Amniotic epithelial cell (primary cell): ENCODE results near the gene SSTR5.
"Not testable (repeated sequence)": the region's sequence is repeated elsewhere in the genome, so short reads cannot be mapped to it uniquely, and the experiment has no call there.

Experiments used
- DNase-seq: peaks from one replicate; pipeline ENCODE4 v3.0.0-alpha.2; 2010; ENCODE audit warnings: low read depth

Gene SSTR5

DNA sequence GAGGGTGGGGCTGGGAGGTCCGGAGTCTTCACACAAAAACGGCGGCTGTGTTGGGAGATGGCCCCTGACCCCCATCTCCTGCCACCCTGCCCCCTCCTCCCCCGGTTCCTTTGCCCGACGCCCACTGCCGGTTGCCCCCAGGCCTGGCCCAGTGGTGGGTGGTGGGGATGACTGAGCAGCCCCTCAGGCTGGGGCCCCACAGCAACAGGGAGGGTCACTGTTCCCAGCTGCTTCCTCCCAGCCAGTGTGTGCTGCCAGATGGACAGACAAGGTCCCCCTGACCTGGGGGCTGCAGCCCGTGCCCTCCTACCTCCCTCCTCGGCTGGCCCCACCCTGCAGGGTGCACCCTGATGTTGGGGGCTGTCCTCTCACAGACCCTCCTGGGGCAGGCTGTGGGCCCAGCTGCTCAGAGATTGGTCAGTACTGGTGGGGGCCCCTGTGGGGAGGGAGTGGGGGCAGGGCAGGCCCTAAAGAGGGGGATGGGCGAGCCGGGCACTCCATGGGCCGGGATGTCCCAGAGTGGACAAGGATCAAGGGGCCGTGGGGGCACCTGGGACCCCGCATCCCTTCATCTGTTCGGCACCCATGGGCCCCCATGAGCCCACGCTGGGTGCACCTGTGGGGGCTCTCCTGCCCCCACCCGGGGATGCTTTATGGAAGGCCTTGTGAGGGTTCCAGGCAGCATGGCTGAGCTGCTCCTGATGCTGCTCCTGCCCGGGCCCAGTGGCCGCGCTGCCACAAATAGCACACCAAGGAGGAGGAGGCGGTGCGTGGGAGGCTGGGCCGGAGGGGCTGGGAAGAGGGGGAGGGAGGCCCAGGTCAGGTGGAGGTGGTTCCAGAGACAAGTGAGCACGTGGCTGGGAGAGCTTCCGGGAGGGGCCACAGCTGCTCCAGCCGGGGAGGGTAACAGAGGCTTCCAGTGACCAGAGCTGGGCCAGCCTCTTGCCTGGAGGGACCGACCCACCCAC is 18.4 kb downstream of the SSTR5 start:
- no peak for DNase-seq

DNA sequence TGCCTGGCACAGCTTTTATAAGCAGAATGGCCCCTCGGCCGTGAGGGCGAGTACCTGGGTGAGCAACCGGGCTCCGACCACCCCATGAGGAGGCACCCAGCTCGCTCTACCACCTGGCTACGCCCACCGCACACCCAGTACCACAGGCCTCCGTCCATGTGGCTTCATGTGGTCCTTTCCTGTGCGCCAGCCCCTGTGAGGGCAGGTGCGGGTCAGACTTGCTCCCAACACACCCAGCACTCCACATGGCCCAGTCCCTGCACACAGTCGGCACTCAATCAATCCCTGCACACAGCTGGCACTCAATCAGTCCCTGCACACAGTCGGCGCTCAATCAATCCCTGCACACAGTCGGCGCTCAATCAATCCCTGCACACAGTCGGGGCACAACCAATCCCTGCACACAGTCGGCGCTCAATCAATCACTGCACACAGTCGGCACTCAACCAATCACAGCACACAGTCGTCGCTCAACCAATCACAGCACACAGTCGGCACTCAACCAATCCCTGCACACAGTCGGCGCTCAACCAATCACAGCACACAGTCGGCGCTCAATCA is 19.5 kb downstream of the SSTR5 start:
- DNase-seq = no peak

DNA sequence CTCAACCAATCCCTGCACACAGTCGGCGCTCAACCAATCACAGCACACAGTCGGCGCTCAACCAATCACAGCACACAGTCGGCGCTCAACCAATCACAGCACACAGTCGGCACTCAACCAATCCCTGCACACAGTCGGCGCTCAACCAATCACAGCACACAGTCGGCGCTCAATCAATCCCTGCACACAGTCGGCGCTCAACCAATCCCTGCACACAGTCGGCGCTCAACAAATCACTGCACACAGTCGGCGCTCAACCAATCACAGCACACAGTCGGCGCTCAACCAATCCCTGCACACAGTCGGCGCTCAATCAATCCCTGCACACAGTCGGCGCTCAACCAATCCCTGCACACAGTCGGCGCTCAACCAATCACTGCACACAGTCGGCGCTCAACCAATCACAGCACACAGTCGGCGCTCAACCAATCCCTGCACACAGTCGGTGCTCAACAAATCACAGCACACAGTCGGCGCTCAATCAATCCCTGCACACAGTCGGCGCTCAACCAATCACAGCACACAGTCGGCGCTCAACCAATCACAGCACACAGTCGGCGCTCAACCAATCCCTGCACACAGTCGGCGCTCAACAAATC is 20.2 kb downstream of the SSTR5 start:
- not testable (repeated sequence) for DNase-seq

GRCh38 chr16:1093284-1094123 is 21.0 kb downstream of the SSTR5 start:
- DNase-seq = no peak

DNA sequence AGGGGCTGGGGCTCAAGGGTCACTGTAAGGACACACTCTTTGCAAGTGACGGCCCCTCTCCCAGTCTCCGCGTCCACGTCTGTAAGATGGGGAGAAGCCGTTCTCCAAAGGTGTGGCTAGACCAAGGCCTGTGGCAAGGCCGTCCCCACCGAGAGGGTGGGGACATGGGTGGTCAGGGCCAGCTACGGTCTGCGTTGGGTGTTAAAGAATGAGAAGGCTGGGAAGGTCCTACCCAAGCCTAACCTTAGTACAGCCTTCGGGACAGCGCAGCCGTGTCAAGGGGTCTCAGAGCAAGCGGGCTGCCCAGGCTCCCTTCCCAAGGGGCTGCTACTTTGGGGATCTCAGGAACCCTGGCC is 21.6 kb downstream of the SSTR5 start:
- no peak for DNase-seq

GRCh38 chr16:1094601-1095449 is 22.3 kb downstream of the SSTR5 start:
- no peak for DNase-seq

DNA sequence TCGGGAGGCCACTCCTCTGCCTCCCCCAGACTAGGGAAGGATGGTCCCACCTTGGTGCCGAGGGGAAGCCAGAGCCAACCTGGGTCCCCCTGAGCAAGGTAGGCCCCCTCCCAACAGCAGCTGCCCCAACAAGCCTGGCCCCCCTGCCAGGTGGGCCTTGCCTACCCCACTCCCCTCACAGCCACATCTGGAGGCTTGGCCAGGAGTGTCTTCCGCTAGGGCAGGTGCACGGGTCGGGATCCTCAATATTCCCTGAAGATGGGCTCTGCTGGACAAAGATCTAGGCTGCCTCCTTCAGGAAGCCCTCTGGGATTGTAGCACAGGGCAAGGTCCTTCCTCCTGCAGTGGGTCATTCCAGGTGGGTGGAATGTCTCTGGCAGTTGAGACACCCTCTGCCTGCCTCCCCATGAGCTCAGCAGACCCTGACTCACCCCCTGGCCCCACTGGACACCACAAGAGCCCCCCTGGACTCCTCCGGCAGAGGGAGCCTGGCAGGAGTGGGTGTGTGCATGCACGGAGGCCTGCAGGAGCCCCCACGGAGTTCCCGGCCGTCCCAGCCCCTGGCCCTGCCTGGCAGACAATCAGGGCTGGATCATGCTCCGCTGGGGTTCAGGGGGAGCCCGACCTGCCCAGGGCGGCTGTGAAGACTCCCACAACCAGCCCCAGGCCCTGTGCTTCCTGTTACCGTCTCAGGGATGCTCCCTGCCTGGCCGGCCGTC is 23.1 kb downstream of the SSTR5 start:
- no peak for DNase-seq

- no peak for DNase-seq
Observed at GRCh38 chr16:1096169-1097082, 23.9 kb downstream of the SSTR5 start, which contains the start of gene C1QTNF8. Gene C1QTNF8, minus strand, starts transcription at chr16:1096244. Its CDS starts 1,322 bp downstream, at chr16:1094922.

GRCh38 chr16:1097156-1097555 is 24.6 kb downstream of the SSTR5 start:
- DNase-seq = no peak

- DNase-seq = no peak
Observed at GRCh38 chr16:1097800-1098199, 25.3 kb downstream of the SSTR5 start.

- no peak for DNase-seq
Observed at GRCh38 chr16:1098266-1098991, 25.9 kb downstream of the SSTR5 start.

DNA sequence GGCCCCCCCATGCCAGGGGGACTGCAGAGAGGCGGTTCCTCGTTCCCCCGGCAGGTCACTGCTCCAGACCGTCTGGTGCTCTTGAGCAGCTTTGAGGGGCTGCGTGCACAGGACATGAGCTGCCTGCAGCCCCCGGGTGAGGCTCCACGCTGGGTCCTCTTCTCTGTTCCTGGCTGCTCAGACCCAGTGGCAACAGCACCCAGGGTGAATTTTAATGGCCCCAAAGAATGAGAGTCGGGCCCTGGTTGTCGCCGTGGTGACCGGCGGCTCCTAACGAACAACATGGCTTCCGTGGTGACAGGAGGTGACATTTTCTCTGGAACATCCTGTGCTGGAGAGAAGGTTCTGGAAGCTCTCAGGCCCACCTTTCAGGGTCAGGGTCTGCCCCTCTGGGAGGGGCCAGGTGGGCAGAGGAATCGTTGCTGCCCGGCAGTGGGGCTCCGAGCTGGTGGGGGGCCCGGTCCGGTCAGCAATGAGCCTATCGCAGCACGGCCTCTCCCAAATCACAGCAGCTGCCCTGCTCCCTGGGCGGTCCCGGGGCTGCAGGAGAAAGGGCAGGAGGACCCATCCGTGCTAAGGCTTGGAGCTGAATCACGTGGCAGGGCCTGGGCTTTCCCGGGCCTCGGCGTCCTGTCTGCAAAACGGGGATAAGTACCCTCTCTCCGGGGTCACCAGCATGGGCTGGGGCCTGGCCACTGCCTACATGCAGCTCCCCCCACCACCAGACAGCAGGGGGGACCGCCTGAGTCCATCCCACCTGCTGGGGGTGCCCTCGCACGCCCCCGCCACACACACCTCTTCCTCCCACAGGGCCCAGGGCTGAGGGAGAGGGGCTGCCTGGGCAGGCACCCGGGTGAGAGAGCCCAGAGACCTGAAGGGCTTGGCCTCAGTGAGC is 26.9 kb downstream of the SSTR5 start:
- DNase-seq = no peak

DNA sequence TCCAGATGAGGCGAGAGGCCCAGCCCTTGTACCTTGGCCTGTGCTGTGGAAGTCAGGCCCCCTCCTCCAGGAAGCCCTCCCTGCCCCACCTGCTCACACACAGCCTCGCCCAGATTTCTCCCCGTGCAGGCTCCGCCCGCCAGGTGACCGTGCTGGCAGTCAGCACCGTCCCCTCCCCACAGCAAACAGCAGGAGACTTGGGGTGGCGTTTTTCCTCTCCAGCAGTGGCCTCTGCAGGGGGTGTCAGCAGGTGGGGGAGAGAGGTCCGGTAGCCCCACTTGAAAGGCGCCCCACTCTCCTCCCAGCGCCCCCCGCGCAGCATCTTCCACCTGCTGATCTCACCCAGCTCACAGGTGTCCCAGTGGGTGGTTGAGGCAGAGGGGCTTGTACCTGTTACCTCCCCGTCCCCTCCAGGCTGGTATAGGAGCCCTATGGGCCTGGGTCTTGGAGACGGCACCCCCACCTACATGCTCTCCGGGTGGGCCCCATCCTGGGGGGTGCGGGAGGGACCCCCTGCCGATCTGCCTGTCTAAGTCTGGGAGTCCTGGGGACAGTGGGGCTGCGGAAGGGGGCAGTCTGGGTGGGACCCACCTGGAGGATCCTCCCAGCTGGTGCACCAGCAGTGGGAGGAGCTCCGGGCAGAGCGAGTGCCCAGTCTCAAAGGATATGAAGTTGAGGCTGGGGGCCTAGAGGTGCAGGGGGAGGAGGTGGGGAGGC is 27.7 kb downstream of the SSTR5 start:
- DNase-seq = no peak

DNA sequence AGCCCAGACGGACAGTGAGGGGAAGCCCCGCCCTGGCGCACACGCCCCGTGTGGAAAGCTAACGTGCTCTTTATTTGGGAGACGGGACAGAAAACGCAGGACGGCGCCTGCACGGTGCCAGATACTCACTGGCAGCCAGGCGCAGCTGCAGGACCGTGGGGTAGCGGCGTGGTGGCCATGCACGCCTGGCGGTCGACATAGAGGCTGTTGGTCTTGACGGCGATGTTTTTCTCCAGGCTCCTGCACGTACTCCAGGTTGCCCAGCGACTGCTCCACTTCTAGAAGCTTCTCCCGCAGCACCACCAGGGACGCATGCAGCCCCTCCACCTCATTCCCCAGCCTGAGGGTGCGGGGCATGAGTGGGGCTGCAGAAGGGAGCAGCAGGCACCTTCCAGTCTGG is 28.6 kb downstream of the SSTR5 start:
- no peak for DNase-seq

DNA sequence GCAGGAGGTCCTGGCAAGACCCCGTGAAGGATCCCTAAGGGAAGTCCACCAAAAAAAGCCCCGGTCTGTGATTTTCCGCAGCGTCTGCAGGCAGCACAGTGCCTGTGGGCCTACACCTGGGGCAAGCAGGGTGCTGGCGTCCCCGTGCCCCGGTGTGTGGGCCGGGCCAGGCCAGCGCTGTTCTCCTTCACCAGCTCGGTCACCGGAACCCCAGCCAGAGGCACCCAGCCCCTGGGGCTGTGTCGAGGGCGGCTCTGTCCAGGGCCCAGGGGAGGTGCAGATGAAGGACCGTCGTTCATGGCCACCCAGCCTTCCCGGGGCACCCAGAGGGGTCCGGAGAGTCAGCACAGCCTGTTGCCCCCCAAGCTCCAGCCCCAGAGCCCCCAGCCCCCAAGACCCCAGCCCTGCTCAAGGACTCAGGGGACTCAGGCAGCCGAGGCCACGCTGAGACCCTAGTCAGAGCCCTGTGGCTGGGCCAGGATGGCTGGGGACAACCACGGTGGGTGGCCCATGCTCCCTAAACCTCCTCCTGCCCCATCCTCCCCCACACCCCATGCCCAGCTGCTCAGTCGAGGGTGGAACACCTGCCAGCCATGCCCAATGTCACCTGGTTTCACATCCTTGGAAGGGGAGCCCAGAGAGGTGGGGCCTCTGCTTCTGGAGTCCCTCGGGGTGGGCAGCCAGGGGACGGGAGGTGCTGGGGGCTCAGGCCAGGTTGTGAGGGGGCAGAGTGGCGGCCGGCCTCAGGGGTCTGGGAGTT is 29.2 kb downstream of the SSTR5 start:
- no peak for DNase-seq

DNA sequence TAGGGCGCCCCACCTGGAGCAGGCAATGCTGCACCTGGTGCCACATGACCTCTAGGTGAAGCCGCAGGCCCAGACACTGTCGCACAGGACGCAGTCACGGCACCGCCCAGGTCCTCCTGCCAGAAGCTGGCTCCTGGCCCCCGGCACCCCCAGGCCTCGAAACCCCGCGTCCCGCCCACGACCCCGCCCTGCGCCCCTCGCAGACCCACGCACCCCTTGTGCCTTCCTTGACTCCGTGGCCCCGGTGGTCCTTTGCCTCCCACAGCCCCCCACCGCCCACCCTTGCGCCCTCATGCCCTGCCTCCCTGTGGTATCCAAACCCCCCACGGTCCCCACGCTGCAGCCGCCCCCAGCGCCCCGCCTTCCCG is 29.8 kb downstream of the SSTR5 start:
- DNase-seq = no peak
